ENCODE measurements around the gene TBC1D17. TPM values are rescaled to one million over a fixed set of nuclear protein-coding genes. Genes with fewer than 3 reads are reported as not detected.
A peak's percentile ranks its signal among the peaks of the same experiment; 100 is the strongest.

Gene TBC1D17
- total RNA-seq, 1 experiment from 2014 or later, result 62.3 TPM

GRCh38 chr19:49861107-49861506, 16.4 kb upstream of the TBC1D17 start:
- CTCF ChIA-PET, result no interaction called here
- intact Hi-C loops (cut with micrococcal nuclease; ENCODE audit: unreplicated experiment), result no loop called here
- Histone ChIP-seq H3K9me2 (ENCODE audit: insufficient read depth) (no peaks in the 10 kb centered on the region), H3K36me3 (ENCODE audit: low read depth) (peaks cover 21% of the 10 kb centered on the region), H4K20me1 (ENCODE audit: insufficient read depth) (peaks cover 77% of the 10 kb centered on the region), H3F3A (ENCODE audit: insufficient read depth, low read depth) (peaks cover 71% of the 10 kb centered on the region), H3K9me3 (ENCODE audit: insufficient read depth, low read depth) (no peaks in the 10 kb centered on the region), H3K4me3 (no peak overlapping the region), H3K27ac (no peak overlapping the region), H2AFZ (no peak overlapping the region), H3K4me1 (replicated peaks; ENCODE audit: insufficient read depth) (peaks cover 17% of the 10 kb centered on the region), H3K4me2 (no peak overlapping the region), H3K79me2 (ENCODE audit: low read depth) (peaks cover 33% of the 10 kb centered on the region), H3K27me3 (ENCODE audit: insufficient read depth, low read depth) (no peaks in the 10 kb centered on the region)
- POLR2A ChIA-PET (ENCODE audit: unreplicated experiment), result no interaction called here
- DNase-seq, result no peak
- TF ChIP-seq CTCF (conservative IDR thresholded peaks at IDR 0.05) (no peak), EZH2 (IDR thresholded peaks at IDR 0.05; ENCODE audit: low read depth) (no peak)
- BruUV-seq (replicated peaks), result no TSS peak

- POLR2A ChIA-PET (ENCODE audit: unreplicated experiment), result interaction anchor here (0.6 kb wide), 1 partner anchor 36 kb away, joined by 8 read pairs; no protein-coding TSS in a partner anchor
- Histone ChIP-seq H3K9me2 (ENCODE audit: insufficient read depth) (no peaks in the 10 kb centered on the region), H3K4me3 (no peak overlapping the region), H3K27me3 (ENCODE audit: insufficient read depth, low read depth) (no peaks in the 10 kb centered on the region), H3F3A (ENCODE audit: insufficient read depth, low read depth) (peaks cover 71% of the 10 kb centered on the region), H4K20me1 (ENCODE audit: insufficient read depth) (peaks cover 78% of the 10 kb centered on the region), H3K4me2 (no peak overlapping the region), H3K79me2 (ENCODE audit: low read depth) (peaks cover 40% of the 10 kb centered on the region), H3K9me3 (ENCODE audit: insufficient read depth, low read depth) (no peaks in the 10 kb centered on the region), H3K27ac (no peak overlapping the region), H3K4me1 (replicated peaks; ENCODE audit: insufficient read depth) (peaks cover 22% of the 10 kb centered on the region), H2AFZ (no peak overlapping the region), H3K36me3 (ENCODE audit: low read depth) (peaks cover 21% of the 10 kb centered on the region)
- intact Hi-C loops (cut with micrococcal nuclease; ENCODE audit: unreplicated experiment), result no loop called here
- CTCF ChIA-PET, result no interaction called here
- BruUV-seq (replicated peaks), result no TSS peak
- DNase-seq, result no peak
- TF ChIP-seq EZH2 (IDR thresholded peaks at IDR 0.05; ENCODE audit: low read depth) (no peak), CTCF (conservative IDR thresholded peaks at IDR 0.05) (no peak)
Observed at GRCh38 chr19:49861541-49862378, 15.7 kb upstream of the TBC1D17 start.

GRCh38 chr19:49862391-49863253, 14.9 kb upstream of the TBC1D17 start:
- H3K4me2 ChIP-seq, result no peak overlapping the region
- POLR2A ChIA-PET (ENCODE audit: unreplicated experiment), result interaction anchor here (0.6 kb wide), 1 partner anchor 35 kb away, joined by 8 read pairs; no protein-coding TSS in a partner anchor
- no peak overlapping the region for H3K4me3 ChIP-seq
- peaks cover 41% of the 10 kb centered on the region for H3K79me2 ChIP-seq (ENCODE audit: low read depth)
- no TSS peak for BruUV-seq (replicated peaks)
- no peak for DNase-seq
- H4K20me1 ChIP-seq (ENCODE audit: insufficient read depth), result peaks cover 69% of the 10 kb centered on the region
- H3K9me2 ChIP-seq (ENCODE audit: insufficient read depth), result no peaks in the 10 kb centered on the region
- H3K27me3 ChIP-seq (ENCODE audit: insufficient read depth, low read depth), result no peaks in the 10 kb centered on the region
- H3K4me1 ChIP-seq (replicated peaks; ENCODE audit: insufficient read depth), result peaks cover 22% of the 10 kb centered on the region
- H3F3A ChIP-seq (ENCODE audit: insufficient read depth, low read depth), result peaks cover 69% of the 10 kb centered on the region
- H3K9me3 ChIP-seq (ENCODE audit: insufficient read depth, low read depth), result no peaks in the 10 kb centered on the region
- H2AFZ ChIP-seq, result no peak overlapping the region
- H3K27ac ChIP-seq, result no peak overlapping the region
- intact Hi-C loops (cut with micrococcal nuclease; ENCODE audit: unreplicated experiment), result no loop called here
- CTCF ChIA-PET, result no interaction called here
- peak; percentile 46; the same call in 1 of the 2 replicates for TF ChIP-seq CTCF (conservative IDR thresholded peaks at IDR 0.05)
- TF ChIP-seq EZH2 (IDR thresholded peaks at IDR 0.05; ENCODE audit: low read depth), result no peak
- H3K36me3 ChIP-seq (ENCODE audit: low read depth), result peaks cover 21% of the 10 kb centered on the region
